Esophagus squamous epithelium (tissue), 4 donors: Measurements from ENCODE around the gene DUS2.

ENCODE experiments used
- POLR2A ChIP-seq, 4 donors: fragments of 450-650 bp; IDR thresholded peaks; one replicate each; pipeline ENCODE4 v1.6.1; 2017; ENCODE audit warnings: antibody characterized with exemption in 4 of 4, mild to moderate bottlenecking in 4 of 4, moderate library complexity in 3 of 4
- TF ChIP-seq, protein P1 (sequence below), 6 experiments: fragments of 450-650 bp in 4 of 6; fragments of 200-600 bp in 2 of 6; sonication (generic) in 2 of 6; IDR thresholded peaks; one replicate each; pipeline ENCODE4 v1.5.1; 2016 to 2019; ENCODE audit warnings: antibody characterized with exemption in 6 of 6, mild to moderate bottlenecking in 4 of 6, moderate library complexity in 4 of 6

DNA sequence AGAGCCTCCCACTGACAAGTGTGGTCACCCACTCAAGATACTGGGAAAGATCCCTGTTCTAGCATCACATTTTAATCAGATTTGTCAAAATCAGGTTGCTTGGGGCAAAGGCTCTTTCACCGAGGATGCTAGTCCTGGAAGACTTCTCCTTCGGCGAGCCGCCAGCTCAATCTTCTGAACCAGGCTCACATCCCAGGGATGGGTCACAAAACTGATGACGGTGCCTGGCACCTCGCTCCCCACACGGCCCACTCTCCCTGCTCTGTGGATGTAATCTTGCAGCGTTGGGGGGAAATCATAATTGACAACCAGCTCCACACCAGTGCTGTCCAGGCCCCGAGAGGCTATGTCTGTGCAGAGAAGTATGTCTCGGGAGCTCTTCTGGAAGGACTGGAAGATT, 1.6 kb upstream of the DUS2 start:
- TF ChIP-seq, protein P1, sequence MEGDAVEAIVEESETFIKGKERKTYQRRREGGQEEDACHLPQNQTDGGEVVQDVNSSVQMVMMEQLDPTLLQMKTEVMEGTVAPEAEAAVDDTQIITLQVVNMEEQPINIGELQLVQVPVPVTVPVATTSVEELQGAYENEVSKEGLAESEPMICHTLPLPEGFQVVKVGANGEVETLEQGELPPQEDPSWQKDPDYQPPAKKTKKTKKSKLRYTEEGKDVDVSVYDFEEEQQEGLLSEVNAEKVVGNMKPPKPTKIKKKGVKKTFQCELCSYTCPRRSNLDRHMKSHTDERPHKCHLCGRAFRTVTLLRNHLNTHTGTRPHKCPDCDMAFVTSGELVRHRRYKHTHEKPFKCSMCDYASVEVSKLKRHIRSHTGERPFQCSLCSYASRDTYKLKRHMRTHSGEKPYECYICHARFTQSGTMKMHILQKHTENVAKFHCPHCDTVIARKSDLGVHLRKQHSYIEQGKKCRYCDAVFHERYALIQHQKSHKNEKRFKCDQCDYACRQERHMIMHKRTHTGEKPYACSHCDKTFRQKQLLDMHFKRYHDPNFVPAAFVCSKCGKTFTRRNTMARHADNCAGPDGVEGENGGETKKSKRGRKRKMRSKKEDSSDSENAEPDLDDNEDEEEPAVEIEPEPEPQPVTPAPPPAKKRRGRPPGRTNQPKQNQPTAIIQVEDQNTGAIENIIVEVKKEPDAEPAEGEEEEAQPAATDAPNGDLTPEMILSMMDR (IDR thresholded peaks at IDR 0.05): no peak
- no peak for TF ChIP-seq POLR2A (IDR thresholded peaks at IDR 0.05)
